Smooth muscle cell (in vitro differentiated cells): ENCODE measurements around the gene GLIPR1. TPM values are rescaled to one million over a fixed set of nuclear protein-coding genes. Genes with fewer than 3 reads are reported as not detected.

Experiments used
- DNase-seq: peaks from one replicate; lab custom pipeline; 2025; ENCODE audit not compliant: unreplicated experiment; lab: John Stamatoyannopoulos, UW
- H2AFZ ChIP-seq: fragments of 200-600 bp; sonication (generic); 2 replicates; pipeline ENCODE4 v1.6.0; 2016; ENCODE audit warnings: antibody characterized with exemption, low read depth, mild to moderate bottlenecking
- H3F3A ChIP-seq: fragments of 200-600 bp; sonication (generic); 2 replicates; pipeline ENCODE4 v1.6.0; 2017; ENCODE audit warnings: antibody characterized with exemption, low read depth
- H3K27ac ChIP-seq: fragments of 200-600 bp; sonication (generic); 2 replicates; pipeline ENCODE4 v1.5.1; 2016; ENCODE audit warnings: low read depth, mild to moderate bottlenecking
- H3K27me3 ChIP-seq: fragments of 200-600 bp; sonication (generic); 2 replicates; pipeline ENCODE4 v1.6.1; 2016; ENCODE audit warnings: low read depth, mild to moderate bottlenecking
- H3K36me3 ChIP-seq: fragments of 200-600 bp; sonication (generic); 2 replicates; pipeline ENCODE4 v1.5.1; 2016; ENCODE audit warnings: low read depth
- H3K4me1 ChIP-seq: fragments of 200-600 bp; sonication (generic); 2 replicates; pipeline ENCODE4 v1.5.1; 2016; ENCODE audit warnings: low read depth
- H3K4me2 ChIP-seq: fragments of 200-600 bp; sonication (generic); 2 replicates; pipeline ENCODE4 v1.6.0; 2016; ENCODE audit warnings: mild to moderate bottlenecking
- H3K4me3 ChIP-seq: fragments of 200-600 bp; sonication (generic); 2 replicates; pipeline ENCODE4 v1.5.1; 2016; ENCODE audit warnings: mild to moderate bottlenecking
- H3K79me2 ChIP-seq: fragments of 200-600 bp; sonication (generic); 2 replicates; pipeline ENCODE4 v1.6.0; 2016; ENCODE audit warnings: low read depth, mild to moderate bottlenecking
- H3K9ac ChIP-seq: fragments of 200-600 bp; sonication (generic); 2 replicates; pipeline ENCODE4 v1.6.0; 2016; ENCODE audit warnings: low read depth
- H3K9me3 ChIP-seq: fragments of 200-600 bp; sonication (generic); replicated peaks from 2 replicates; pipeline ENCODE4 v1.5.1; 2016; ENCODE audit warnings: low read depth
- H4K20me1 ChIP-seq: fragments of 200-600 bp; sonication (generic); 2 replicates; pipeline ENCODE4 v1.6.0; 2016; ENCODE audit warnings: low read depth
- CTCF ChIP-seq: fragments of 200-600 bp; sonication (generic); IDR thresholded peaks from 2 replicates; pipeline ENCODE4 v1.5.1; 2017; ENCODE audit warnings: borderline replicate concordance, mild to moderate bottlenecking, antibody characterized with exemption; ENCODE audit not compliant: insufficient read depth, poor library complexity, severe bottlenecking
- WGBS: methylation state at CpG from one replicate; pipeline ENCODE4 v1.1.7; 2016; ENCODE audit warnings: low lambda C conversion rate; 5-methylcytosine and 5-hydroxymethylcytosine counted together
- polyA plus RNA-seq: library from polyadenylated mRNA; unstranded; fragments of >200 nt; fragmentation: Nextera tagmentation; extraction: Ambion mirVana; gene quantifications from 2 replicates; pipeline ENCODE4 v1.2.1, GENCODE V29; 2016
- total RNA-seq: library from RNA; depleted of rRNA; stranded (reverse); fragments of >200 nt; gene quantifications from 2 replicates; pipeline ENCODE4 v1.2.3, GENCODE V29; 2014

The GLIPR1 gene
- total and polyA plus RNA-seq, 2 experiments from 2014 or later = 199 to 200 TPM

- TF ChIP-seq CTCF = no peak
- no peaks in the 10 kb centered on the region for H3K9me3 ChIP-seq
Measured at GRCh38 chr12:75548879-75549278, 68.3 kb downstream of the GLIPR1 start.

GRCh38 chr12:75549989-75550388 lies 69.4 kb downstream of the GLIPR1 start:
- Histone ChIP-seq H3K36me3 (no peaks in the 10 kb centered on the region), H3K27me3 (no peaks in the 10 kb centered on the region), H3K9ac (no peak overlapping the region), H3K9me3 (no peaks in the 10 kb centered on the region), H3K4me2 (no peak overlapping the region), H3K27ac (no peak overlapping the region), H3K79me2 (no peaks in the 10 kb centered on the region), H3K4me3 (no peak overlapping the region), H2AFZ (no peak overlapping the region), H3F3A (peaks cover 3% of the 10 kb centered on the region), H4K20me1 (no peaks in the 10 kb centered on the region), H3K4me1 (peaks cover 7% of the 10 kb centered on the region)
- DNase-seq = no peak
- WGBS = 93% methylated on average over 2 of the region's 2 CpGs
- TF ChIP-seq CTCF = no peak

More at GRCh38 chr12:75548879-75549278, 68.3 kb downstream of the GLIPR1 start:
- Histone ChIP-seq H3K4me1 (peaks cover 7% of the 10 kb centered on the region), H4K20me1 (no peaks in the 10 kb centered on the region), H3K27me3 (no peaks in the 10 kb centered on the region), H3K36me3 (no peaks in the 10 kb centered on the region), H3K27ac (no peak overlapping the region), H3K4me3 (no peak overlapping the region), H3K79me2 (no peaks in the 10 kb centered on the region), H2AFZ (no peak overlapping the region), H3K4me2 (no peak overlapping the region), H3K9ac (no peak overlapping the region), H3F3A (peaks cover 3% of the 10 kb centered on the region)
- no peak for DNase-seq
- WGBS = 85% methylated on average over 1 of the region's 1 CpG

GRCh38 chr12:75550401-75551240 lies 70.1 kb downstream of the GLIPR1 start:
- no peaks in the 10 kb centered on the region for H3K27me3 ChIP-seq
- peaks cover 7% of the 10 kb centered on the region for H3K4me1 ChIP-seq
- no peak for TF ChIP-seq CTCF
- H3F3A ChIP-seq = peaks cover 3% of the 10 kb centered on the region
- H3K36me3 ChIP-seq = no peaks in the 10 kb centered on the region
- H3K4me3 ChIP-seq = no peak overlapping the region
- H2AFZ ChIP-seq = no peak overlapping the region
- no peaks in the 10 kb centered on the region for H3K9me3 ChIP-seq
- H3K27ac ChIP-seq = no peak overlapping the region
- H4K20me1 ChIP-seq = no peaks in the 10 kb centered on the region
- H3K4me2 ChIP-seq = peak overlapping the region; percentile 29
- no peaks in the 10 kb centered on the region for H3K79me2 ChIP-seq
- WGBS = 82% methylated on average over 8 of the region's 8 CpGs
- no peak overlapping the region for H3K9ac ChIP-seq
- DNase-seq = no peak

- H3K27ac ChIP-seq = no peak overlapping the region
- no peaks in the 10 kb centered on the region for H3K9me3 ChIP-seq
- no peak overlapping the region for H3K4me3 ChIP-seq
- H2AFZ ChIP-seq = no peak overlapping the region
- no peak for DNase-seq
- H3K36me3 ChIP-seq = no peaks in the 10 kb centered on the region
- peak overlapping the region; percentile 29 for H3K4me2 ChIP-seq
- no peak overlapping the region for H3K9ac ChIP-seq
- no peaks in the 10 kb centered on the region for H3K27me3 ChIP-seq
- peaks cover 3% of the 10 kb centered on the region for H3F3A ChIP-seq
- no peaks in the 10 kb centered on the region for H4K20me1 ChIP-seq
- no peaks in the 10 kb centered on the region for H3K79me2 ChIP-seq
- peaks cover 7% of the 10 kb centered on the region for H3K4me1 ChIP-seq
- TF ChIP-seq CTCF = no peak
Measured at GRCh38 chr12:75551477-75551876, 70.9 kb downstream of the GLIPR1 start.
